Hematopoietic multipotent progenitor cell (in vitro differentiated cells): Measurements from ENCODE around the gene DNAAF8. TPM values are rescaled to one million over a fixed set of nuclear protein-coding genes. Genes with fewer than 3 reads are reported as not detected.

Experiments
- DNase-seq, 3 donors: peaks; one replicate each; pipeline ENCODE4 v3.0.0-alpha.2; 2011 to 2015; ENCODE audit warnings: low read depth in 2 of 3, low spot score in 2 of 3
- total RNA-seq: library from RNA; depleted of rRNA; stranded (reverse); fragments of >200 nt; gene quantifications from one replicate; pipeline ENCODE4 v1.2.3, GENCODE V29; 2012

Gene DNAAF8
- total RNA-seq, 1 donor, result 0.54 TPM

DNA sequence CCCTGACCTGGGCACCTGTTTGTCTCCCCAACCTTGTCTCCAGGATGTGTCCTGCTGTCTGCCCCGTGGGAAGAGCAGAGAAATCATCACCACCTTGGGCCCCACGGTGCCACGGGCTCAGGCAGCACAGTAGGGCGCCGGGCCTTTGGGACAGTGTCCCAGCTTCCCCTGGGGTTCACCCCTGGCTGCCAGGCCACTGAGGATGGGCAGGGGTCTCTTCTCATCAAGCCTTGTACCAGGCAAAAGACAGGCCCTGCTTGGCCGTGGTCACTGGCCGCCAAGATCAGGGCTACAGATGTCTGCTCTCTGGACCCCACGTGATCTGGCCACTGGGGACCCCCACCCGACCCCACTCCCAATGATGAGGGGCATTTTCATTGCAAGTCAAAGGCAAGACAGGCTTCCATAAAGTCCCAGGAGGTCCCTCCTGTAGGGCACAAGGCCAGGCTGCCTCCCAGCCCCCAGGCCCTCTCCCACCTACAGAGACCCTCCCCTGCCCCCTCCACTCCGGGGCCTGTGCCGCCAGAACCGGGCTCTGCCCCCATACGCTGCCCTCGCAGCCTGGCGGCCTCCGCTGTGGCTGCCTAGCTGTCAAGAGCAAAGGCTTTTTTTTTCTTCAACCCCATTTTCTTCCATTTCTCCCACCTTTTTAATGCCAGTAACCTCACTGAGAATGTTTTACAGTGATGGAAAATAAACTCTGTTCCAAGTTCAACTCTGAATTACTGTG lies 14.5 kb downstream of the DNAAF8 start:
- DNase-seq, result no peak

DNA sequence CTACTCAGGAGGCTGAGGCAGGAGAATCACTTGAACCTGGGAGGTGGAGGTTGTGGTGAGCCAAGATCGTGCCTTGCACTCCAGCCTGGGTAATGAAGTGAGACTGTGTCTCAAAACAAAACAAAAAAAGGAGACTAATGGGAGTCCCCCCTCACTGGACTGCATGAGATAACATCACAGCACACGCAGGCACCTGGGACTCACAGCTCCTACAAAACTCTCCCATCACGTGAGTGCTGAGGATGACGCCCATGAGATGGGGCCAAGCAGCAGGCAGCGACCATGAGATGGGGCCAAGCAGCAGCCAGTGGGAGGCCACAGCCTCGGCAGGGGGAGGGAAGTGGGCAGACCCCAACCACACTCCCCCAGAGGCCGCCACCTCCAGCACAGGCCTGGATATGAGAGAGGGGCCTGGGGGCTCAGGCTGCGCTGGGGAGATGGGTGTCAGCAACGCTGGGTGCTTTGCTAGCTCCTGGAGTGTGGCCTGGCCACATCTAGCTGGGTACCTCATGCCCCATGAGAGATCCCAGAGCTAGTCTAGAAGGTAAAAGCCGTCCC lies 15.4 kb downstream of the DNAAF8 start:
- no peak for DNase-seq

DNA sequence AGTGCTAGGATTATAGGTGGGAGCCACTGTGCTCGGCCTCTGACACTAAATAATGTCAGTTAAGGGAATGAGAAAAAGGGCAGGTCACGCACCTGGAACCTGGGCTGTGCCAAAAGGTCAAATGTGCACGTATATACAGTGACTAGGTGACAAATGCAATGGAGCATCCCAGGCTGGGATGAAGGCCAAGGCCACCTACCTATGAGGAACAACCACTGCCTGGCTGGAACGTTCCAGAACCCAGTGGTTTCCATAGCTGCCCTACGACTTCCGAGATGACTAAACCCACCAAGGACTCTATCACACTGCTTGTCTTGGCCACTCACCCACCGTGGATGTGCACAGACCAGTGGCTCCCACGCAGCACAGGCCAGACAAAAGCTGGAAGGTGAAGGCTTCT lies 16.6 kb downstream of the DNAAF8 start:
- DNase-seq, result no peak

DNA sequence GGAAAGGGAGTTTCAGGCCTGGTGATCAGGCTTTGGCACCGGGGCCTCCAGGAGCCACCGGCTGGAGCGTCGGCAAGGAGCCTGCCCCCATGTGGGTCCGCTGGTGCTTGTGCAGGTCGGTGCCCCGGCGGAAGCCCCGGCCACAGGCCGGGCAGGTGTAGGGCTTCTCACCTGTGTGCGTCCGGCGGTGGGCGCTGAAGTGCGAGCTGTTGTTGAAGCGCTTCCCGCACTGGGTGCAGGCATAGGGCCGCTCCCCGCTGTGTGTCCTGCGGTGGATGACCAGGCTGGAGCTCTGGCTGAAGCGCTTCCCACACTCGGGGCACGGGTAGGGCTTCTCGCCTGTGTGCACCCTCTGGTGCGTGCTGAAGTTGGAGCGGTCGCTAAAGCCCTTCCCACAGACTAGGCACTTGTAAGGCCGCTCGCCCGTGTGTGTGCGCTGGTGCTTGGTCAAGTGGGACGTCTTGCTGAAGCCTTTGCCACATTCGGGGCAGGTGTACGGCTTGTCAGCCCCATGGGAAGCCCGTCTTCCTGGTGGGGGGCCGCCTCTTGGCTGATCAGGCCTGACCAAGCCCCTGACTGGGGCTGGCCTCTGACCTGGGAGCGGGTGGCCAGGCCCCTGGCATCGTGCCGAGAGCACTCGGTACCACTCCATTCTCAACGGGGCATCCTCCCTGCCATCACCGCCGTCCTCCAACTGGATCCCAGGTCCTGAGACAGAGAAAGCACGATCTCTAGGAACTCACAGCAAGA lies 18.2 kb downstream of the DNAAF8 start:
- no peak for DNase-seq

DNA sequence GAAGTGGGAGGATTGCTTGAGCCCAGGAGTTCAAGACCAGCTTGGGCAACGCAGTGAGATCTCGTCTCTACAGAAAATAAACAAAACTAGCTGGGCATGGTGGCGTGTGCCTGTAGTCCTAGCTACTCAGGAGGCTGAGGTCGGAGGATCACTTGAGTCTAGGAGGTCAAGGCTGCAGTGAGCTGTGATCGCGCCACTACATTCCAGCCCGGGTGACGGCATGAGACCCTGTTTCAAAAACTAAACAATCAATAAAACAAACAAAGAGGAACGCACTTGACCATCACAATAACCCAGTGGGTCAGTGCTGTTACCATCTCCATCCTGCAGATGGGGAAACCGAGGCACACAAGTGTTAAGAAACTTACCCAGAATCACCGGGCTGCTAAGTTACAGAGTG lies 18.9 kb downstream of the DNAAF8 start:
- DNase-seq, result no peak

DNA sequence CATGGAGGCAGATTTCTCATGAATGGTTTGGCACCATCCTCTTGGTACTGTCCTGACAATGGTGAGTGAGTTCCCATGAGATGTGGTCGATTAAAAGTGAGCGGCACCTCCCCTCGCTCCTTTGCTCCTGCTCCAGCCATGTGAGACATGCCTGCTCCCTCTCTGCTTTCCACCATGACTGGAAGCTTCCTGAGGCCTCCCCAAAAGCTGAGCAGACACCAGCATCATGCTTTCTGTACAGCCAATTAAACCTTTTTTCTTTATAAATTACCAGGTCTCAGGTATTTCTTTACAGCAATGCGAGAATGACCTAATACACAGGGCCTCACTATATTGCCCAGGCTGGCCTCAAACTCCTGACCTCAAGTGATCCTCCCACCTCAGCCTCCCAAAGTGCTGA lies 20.5 kb downstream of the DNAAF8 start:
- DNase-seq, result no peak

DNA sequence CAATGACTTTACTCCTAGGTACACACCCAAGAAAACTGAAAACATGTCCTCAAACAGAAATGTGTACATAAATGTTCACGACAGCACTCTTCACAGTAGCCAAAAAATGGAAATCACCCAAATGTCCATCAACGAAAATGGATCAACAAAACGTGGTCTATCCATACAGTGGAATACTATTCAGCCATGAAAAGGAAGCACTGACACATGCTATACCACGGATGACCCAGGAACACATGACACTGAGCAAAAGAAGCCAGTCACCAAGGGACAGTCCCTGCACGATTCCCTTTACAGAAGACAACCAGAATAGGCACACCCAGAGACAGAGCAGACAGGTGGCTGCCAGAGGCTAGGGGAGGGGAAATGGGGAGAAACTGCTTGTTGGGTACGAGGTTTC lies 21.4 kb downstream of the DNAAF8 start:
- no peak for DNase-seq

DNA sequence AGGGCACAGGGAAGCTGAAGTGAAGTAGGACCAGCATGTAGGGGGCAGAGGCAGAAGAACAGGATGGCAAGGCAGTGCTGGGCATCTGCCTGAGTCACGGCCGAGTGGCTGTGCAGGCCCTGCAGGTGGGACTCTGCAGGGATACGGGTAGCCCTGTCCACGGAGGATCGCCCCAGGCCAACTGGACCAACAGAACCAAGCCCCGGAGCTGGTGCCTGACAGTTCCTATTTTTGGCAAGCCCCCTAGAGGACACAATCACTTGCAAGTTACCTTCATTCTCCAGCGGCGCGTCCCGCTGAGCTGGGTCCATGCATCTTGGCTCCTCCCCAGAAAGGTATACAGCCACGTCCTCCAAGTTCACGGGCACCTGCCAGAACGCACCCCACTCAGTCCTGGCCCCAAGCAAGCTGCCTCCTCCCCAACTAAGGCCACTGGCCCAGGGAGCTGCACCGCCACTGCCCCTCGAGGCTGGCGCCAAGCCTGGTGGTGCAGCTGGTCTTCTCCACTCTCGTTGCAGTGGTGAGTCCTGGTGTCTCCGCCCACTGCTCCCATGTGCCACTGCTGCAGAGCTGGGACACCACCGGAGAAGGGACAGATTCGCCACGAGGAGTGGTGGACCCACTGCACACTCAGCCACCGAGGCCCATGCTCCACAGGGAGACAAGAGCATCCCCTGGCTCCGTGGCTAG lies 26.0 kb downstream of the DNAAF8 start:
- DNase-seq, result no peak

DNA sequence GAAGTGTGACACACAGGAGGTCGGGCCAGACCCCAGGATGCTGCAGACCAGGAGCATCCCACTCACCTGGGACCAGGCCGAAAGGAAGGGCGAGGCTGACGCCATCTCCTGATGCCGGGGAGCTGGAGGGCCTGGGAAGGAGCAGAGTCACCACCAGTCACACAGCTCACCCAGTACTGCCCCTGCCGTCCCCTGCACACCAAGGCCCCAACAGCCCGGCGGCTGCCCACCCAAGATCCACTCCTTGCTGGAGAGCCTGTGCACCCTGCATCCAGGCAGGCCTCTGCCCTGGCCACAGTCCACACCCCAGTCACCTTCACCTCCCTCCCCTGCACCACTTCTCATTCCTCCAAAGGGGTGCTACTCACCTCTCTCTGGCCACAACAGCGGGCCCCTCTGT lies 27.9 kb downstream of the DNAAF8 start:
- no peak for DNase-seq

DNA sequence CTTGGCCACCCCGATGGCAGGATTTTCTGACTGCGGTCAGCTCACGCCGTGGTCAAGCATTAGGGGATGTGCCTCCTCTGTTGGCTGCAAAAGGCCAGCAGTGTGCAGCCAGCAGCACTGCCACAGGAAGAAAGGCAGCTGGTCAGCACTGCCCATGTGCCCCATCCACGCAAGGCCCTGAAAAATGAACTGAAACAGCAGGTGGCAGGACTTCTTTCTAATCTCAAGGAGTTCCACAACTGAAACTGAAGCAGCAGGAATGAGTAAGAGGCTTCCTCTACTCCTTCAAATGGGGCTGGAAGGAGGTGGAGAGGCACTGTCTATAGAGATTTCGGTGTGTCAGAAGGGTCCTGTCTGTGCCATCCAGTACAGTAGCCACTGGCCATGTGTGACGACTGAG lies 29.5 kb downstream of the DNAAF8 start:
- no peak for DNase-seq

DNA sequence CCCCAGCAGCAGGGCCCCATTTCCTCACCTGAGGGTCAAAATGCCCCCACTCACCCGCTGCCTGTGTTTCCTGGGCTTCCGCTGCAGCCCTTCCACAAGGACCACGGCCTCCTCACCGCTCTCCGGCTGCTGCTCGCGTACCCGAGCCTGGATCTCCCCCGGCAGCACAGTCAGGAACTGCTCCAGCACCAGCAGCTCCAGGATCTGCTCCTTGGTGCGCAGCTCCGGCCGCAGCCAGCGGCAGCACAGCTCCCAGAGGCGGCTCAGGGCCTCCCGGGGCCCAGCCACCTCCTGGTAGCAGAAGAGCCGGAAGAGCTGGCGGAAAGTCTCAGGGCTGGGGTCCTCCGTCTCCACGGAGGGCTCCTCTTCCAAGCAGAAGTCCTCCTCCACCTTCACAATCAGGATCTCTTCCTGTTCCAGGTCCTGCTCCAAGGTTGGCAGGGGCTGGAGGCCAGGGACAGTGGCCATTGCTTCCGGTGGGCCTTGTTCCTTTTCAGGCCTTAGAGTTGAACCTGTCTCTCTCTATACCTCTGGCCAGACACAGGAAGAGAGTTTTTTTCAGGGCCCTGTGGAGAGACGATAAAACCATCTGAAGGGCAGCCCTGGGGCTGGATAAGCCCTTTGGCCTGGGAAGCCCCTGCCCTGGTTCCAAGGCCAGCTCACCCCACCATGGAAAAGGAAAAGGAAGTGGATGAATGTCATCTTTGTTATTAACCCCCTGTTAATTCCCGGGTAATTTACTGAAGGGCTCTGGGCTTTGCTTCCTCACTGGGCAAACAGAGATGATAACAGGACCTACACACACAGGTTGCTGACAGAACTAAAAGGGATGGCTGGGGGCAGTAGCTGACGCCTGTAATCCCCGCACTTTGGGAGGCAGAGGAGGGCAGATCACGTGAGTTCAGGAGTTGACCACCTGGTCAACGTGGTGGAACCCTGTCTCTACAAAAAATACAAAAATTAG lies 31.5 kb downstream of the DNAAF8 start:
- no peak for DNase-seq

DNA sequence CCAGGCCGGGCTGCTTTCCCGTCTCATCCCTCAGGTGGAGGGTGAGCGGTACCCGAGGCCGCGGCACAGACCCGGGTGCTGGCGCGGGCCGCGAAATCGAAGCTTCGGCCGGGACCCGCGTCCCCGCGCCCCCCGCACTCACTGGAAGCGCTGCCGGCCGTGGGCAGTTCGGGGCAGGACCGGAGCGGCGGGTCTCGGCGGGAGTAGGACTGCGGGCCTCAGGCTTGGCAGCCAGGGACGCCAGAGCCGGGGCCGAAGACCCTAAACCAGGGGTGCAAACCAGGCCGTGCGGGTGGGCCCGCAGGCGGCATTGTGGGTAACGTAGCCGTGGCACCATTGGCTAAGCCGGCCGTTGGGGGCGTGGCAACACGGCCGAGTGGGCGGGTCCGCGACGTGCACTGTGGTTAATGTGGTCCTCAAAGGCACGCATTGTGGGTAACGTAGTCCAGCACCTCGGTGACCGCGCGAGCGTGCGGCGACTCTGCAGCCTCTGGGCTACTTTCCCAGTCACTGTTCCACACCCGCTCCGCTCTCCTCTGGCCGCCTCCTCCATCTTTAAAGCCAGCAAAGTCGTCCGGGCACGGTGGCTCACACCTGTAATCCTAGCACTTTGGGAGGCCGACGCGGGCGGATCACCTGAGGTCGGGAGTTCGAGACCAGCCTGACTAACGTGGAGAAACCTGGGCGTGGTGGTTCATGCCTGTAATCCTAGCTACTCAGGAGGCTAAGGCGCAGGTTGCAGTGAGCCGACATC lies 32.7 kb downstream of the DNAAF8 start, which contains the start of gene ZNF500:
Gene ZNF500 (minus strand): TSS at position 288 of the 754 bp plus-strand sequence. CDS start 1,184 bp downstream, outside the sequence.
- peak; percentile 85 to 94 (median 92) for DNase-seq

DNA sequence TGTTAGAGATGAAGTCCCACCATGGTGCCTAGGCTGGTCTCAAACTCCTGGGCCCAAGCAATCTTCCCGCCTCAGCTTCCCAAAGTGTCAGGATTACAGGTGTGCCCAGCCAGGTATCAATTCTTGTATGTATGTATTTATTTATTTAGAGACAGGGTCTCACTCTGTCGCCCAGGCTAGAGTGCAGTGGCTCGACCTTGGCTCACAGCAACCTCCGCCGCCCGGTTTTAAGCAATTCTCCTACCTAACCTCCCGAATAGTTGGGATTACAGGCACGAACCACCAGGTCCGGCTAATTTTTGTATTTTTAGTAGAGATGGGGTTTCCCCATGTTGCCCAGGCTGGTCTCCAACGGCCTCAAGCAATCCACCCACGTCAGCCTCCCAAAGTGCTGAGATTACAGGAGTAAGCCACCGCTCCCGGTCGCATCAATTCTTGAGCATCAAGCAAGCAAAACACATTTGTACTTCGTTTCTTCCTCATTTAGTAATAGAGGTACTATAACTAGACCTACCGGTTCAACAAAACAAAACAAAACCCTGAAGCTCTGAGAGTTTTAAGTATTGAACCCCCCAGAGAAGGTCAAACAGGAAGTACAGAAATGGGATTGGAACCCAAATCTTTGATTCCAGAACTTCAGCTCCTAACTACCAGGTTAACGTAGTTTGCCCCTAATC lies 33.7 kb downstream of the DNAAF8 start:
- peak in 2 of 3 donors; percentile 22 to 42 for DNase-seq

DNA sequence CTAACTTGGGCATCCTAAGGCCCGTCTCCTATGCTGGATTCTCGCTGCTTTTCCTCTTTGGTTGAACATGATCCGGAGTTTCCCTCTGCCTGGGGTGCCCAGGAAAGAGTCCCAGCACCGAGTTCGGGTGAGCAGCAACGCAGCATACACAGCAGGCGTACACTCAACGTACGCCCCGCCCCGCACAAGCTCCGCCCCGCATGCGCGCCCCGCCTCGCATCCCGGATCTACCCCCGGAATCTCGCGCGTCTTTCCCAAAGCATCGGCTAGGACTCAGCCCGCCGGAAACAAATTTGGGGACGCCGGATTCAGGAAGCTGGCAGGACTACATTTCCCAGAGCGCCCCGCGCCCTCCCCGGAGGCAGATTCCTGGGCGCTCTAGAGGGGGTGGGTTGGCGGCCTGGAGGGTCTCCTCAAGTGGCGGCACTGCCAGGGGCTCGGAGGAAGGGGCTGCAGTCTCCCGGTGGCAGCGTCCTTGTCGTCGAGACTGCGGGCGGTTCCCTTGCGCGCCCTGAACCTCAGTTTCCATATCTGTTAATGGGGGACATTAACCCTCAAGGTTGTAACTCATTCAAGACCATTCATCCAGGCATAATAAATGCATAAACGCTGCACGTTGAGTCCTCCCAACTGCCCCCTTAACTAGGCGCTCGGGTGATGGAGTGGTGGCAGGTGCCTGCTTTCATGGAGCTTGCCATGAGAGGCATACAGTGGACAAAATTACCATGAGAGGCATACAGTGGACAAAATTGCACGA lies 34.4 kb downstream of the DNAAF8 start:
- DNase-seq, result peak; percentile 67 to 81 (median 75)

DNA sequence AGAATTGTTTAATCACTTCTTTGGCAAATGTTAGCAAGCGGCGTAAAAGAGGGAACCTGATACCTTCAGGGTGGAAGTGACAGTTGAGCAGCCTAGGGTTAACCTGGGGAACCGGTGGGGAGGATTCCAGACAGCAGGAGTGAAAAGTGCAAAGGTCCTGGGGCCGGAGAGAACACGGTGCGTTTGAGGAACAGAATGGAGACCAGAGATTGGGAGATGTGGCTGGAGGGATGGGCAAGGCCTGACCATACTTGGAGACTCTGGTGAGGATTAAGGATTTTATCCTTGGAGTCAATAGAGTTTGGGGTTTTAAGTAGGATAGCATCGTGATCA lies 34.9 kb downstream of the DNAAF8 start:
- no peak for DNase-seq

DNA sequence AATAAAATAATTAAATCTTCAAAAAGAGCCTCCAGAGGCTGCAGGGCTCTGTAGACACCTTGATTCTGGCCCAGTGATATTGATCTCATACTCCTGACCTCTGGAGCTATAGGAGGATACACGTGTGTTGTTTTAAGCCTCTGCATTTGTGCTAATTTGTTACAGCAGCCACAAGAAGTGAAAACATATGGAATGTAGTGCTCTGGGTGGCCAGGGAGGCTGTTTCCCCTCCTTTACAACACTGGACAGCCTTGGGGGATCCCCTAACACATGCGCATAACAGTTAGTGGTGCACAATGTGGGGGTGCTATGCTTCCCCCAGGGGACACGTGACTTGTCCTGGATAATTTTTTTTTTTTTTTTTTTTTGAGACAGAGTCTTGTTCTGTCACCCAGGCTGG lies 37.3 kb downstream of the DNAAF8 start:
- DNase-seq, result no peak

DNA sequence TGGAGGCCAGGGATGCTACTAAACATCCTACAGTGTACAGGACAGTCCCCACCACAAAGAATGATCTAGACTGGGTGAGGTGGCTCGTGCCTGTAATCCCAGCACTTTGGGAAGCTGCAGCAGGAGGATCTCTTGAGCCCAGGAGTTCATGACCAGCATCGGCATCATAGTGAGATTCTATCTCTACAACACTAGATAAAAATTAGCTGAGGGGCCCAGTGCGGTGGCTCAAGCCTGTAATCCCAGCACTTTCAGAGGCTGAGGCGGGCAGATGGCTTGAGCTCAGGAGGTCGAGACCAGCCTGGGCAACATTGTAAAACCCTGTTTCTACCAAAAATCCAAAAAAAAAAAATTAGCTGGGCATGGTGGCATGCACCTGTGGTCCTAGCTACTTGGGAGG lies 38.0 kb downstream of the DNAAF8 start:
- DNase-seq, result no peak

DNA sequence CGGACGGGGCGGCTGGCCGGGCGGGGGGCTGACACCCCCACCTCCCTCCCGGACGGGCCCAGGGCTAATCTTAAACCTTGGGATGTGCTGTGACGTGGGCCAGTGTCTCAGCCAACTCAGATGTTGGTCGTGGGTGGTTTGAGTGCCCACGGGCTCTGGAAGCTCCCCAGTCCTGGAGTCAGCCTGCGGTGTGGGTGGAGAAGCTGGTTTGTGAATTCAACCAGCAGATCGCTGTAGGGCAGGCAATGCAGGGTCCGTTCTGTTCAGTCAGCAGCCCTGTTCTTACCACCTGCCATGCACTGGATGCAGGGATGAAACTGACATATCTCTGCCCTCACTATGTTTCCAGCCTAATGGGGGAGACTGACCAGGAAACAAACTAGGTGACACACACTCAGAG lies 40.7 kb downstream of the DNAAF8 start:
- DNase-seq, result no peak
